K562 (cell line): ENCODE data around the gene MED16. TPM values are rescaled to one million over a fixed set of nuclear protein-coding genes. Genes with fewer than 3 reads are reported as not detected.

Experiments
- ADNP ChIP-seq: fragments of 200-800 bp; sonication (Bioruptor generic); IDR thresholded peaks from 2 replicates; pipeline ENCODE4 v1.6.1; 2016; ENCODE audit warnings: missing genetic modification characterization, missing compliant biosample characterization
- BCOR ChIP-seq: fragments of 450-650 bp; IDR thresholded peaks from 2 replicates; pipeline ENCODE4 v1.6.1; 2016
- CBFA2T3 ChIP-seq: fragments of 450-650 bp; IDR thresholded peaks from 2 replicates; pipeline ENCODE4 v1.6.1; 2017
- DDX20 ChIP-seq: fragments of 450-650 bp; IDR thresholded peaks from 2 replicates; pipeline ENCODE4 v1.6.1; 2016; ENCODE audit warnings: missing genetic modification characterization, low read depth, mild to moderate bottlenecking, missing compliant biosample characterization, moderate library complexity
- DNMT1 ChIP-seq: fragments of 450-650 bp; IDR thresholded peaks from 2 replicates; pipeline ENCODE4 v1.6.1; 2016; ENCODE audit warnings: antibody characterized with exemption, mild to moderate bottlenecking
- EP400 ChIP-seq: fragments of 450-650 bp; IDR thresholded peaks from 2 replicates; pipeline ENCODE4 v1.6.1; 2017; ENCODE audit warnings: antibody characterized with exemption, mild to moderate bottlenecking, moderate library complexity
- ETV6 ChIP-seq, 3 experiments: fragments of 150-350 bp in 1 of 3; sonication (generic) in 1 of 3; formaldehyde crosslinking in 1 of 3; IDR thresholded peaks; 2 replicates each; pipeline versions ENCODE4 v1.6.1 to v1.8.0; 2014 to 2022; ENCODE audit warnings: borderline replicate concordance in 2 of 3, low read depth in 2 of 3, antibody characterized with exemption in 1 of 3, low read length in 1 of 3, mild to moderate bottlenecking in 1 of 3, missing genetic modification reagents in 1 of 3
- GTF2F1 ChIP-seq: IDR thresholded peaks from 2 replicates; pipeline ENCODE4 v1.6.1; 2011; ENCODE audit warnings: low read depth, low read length, improper control_type of control experiment
- NFIC ChIP-seq: fragments of 450-650 bp; IDR thresholded peaks from 2 replicates; pipeline ENCODE4 v1.6.1; 2017; ENCODE audit warnings: mild to moderate bottlenecking, inconsistent platforms
- PML ChIP-seq: IDR thresholded peaks from 2 replicates; pipeline ENCODE4 v1.6.1; 2012; ENCODE audit warnings: low read length, inconsistent platforms
- POLR2G ChIP-seq: fragments of 200-400 bp; formaldehyde crosslinking; IDR thresholded peaks from 2 replicates; pipeline ENCODE4 v1.6.1; 2017; ENCODE audit warnings: low read depth, mild to moderate bottlenecking, antibody characterized with exemption, low read length, moderate library complexity
- PRPF4 ChIP-seq: fragments of 200-400 bp; formaldehyde crosslinking; IDR thresholded peaks from one replicate; pipeline ENCODE4 v1.6.1; 2017; ENCODE audit warnings: low read length, low read depth, mild to moderate bottlenecking; ENCODE audit not compliant: insufficient read depth, poor library complexity, severe bottlenecking
- RBM25 ChIP-seq: fragments of 200-400 bp; formaldehyde crosslinking; IDR thresholded peaks from 2 replicates; pipeline ENCODE4 v1.6.1; 2018; ENCODE audit warnings: low read length, low read depth, moderate library complexity; ENCODE audit not compliant: severe bottlenecking
- SAFB ChIP-seq: fragments of 200-400 bp; formaldehyde crosslinking; IDR thresholded peaks from 2 replicates; pipeline ENCODE4 v1.6.1; 2017; ENCODE audit warnings: low read depth, low read length, borderline replicate concordance
- SMAD3 ChIP-seq: fragments of 450-650 bp; formaldehyde crosslinking; conservative IDR thresholded peaks from 2 replicates; pipeline ENCODE4 v1.4.0; 2020; ENCODE audit warnings: mild to moderate bottlenecking
- SMC3 ChIP-seq: conservative IDR thresholded peaks from 2 replicates; pipeline ENCODE4 v1.6.1; 2011; ENCODE audit warnings: low read depth, low read length, improper control_type of control experiment; ENCODE audit not compliant: insufficient read depth
- VEZF1 ChIP-seq: fragments of 200-800 bp; sonication (Bioruptor generic); IDR thresholded peaks from 2 replicates; pipeline ENCODE4 v1.6.1; 2017; ENCODE audit warnings: missing genetic modification characterization, missing compliant biosample characterization
- ZFP36 ChIP-seq: fragments of 150-350 bp; IDR thresholded peaks from 2 replicates; pipeline ENCODE4 v1.6.1; 2018; ENCODE audit warnings: low read length, low read depth; ENCODE audit not compliant: partially characterized antibody
- ZNF384 ChIP-seq: IDR thresholded peaks from 2 replicates; pipeline ENCODE4 v1.6.1; 2012; ENCODE audit warnings: low read depth, low read length, improper control_type of control experiment
- polyA plus RNA-seq, 8 experiments: library from polyadenylated mRNA; depleted of rRNA in 4 of 8; stranded (reverse) in 5 of 8; unstranded in 3 of 8; fragments of >200 nt; fragmentation: Nextera tagmentation in 2 of 8; fragmentation: Illumina TruSeq in 1 of 8; extraction: Ambion mirVana in 2 of 8; extraction: Trizol in 1 of 8; gene quantifications; 2 replicates each; pipeline versions ENCODE4 v1.2.1 to v1.2.3, GENCODE V29; 2011 to 2014; ENCODE audit warnings: inconsistent platforms in 1 of 8, missing spikeins in 1 of 8
- total RNA-seq, 7 experiments: library from RNA; depleted of rRNA in 6 of 7; stranded (reverse); fragments of >200 nt in 6 of 7; fragmentation: Illumina TruSeq in 2 of 7; extraction: Trizol in 2 of 7; gene quantifications; 2 replicates each; pipeline versions ENCODE4 v1.2.1 to v1.2.3, GENCODE V29; 2011 to 2021; ENCODE audit warnings: low replicate concordance in 1 of 7
- TF ChIP-seq, protein P1 (sequence below): fragments of 450-650 bp; IDR thresholded peaks from 2 replicates; pipeline ENCODE4 v1.6.1; 2017; ENCODE audit warnings: antibody characterized with exemption, mild to moderate bottlenecking

MED16 gene
- total and polyA plus RNA-seq, 9 of the 15 experiments (the other 6 are each of a cell fraction or from before 2014, with no cell fraction given) = 0.89 to 59.9 (median 8.6) TPM

DNA sequence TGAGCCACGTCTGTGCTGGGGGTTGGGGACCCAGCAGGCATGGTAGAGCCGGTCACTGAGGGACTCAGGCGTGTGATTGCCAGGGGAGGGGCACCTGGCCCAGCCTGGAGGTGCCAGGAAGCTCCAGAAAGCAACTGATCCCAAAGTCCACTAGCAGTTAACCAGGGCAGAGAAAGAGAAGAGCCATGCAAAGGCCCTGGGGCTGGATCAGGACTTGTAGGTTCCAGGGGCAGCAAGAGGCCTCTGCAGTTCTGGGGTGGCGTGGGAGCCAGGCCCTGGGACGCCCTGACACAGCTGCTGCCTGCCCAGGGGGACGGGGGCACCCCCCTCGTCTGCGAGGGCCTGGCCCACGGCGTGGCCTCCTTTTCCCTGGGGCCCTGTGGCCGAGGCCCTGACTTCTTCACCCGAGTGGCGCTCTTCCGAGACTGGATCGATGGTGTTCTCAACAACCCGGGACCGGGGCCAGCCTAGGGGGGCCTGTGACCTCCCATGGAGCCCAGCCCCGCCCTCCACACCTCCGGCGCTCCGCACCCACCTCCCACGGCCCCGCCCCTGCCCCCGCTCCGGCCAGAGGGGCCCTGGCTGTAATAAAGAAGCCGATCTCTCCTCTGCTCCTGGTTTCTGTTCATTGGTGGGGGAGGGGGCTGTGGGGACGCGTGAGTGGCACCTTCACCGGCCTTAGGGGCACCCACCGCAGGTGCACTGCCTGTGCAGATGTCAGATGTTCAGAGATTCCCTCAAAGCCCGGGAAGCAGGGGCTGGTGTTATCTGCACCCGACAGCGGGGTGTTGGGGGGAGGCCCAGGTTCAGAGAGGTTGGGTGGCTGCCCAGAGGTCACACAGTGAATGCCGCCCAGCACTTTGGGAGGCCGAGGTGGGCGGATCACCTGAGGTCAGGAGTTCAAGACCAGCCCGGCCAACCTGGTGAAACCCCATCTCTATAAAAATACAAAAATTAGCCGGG, 61.3 kb downstream of the MED16 start (continued):
- TF ChIP-seq VEZF1 (CRISPR knock-in tag) = peak; percentile 39
- TF ChIP-seq CBFA2T3 = peak; percentile 81
- TF ChIP-seq BCOR = peak; percentile 97
- TF ChIP-seq DDX20 (tag) = no peak
- no peak for TF ChIP-seq SMAD3 (CRISPR knock-in tag)
- peak; percentile 89 for TF ChIP-seq ZFP36
- TF ChIP-seq ETV6 (IDR thresholded peaks at IDR 0.05; ENCODE audit: borderline replicate concordance in 1 of 2, low read depth in 2 of 2, low read length in 1 of 2) = no peak
- TF ChIP-seq ETV6 (CRISPR knock-in tag; IDR thresholded peaks at IDR 0.05; ENCODE audit: borderline replicate concordance) = no peak
- peak; percentile 89 for TF ChIP-seq RBM25
- no peak for TF ChIP-seq DNMT1
- TF ChIP-seq EP400 = no peak
- TF ChIP-seq NFIC = peak; percentile 42; the same call in 1 of the 2 replicates
- TF ChIP-seq GTF2F1 = no peak
- no peak for TF ChIP-seq PRPF4
- TF ChIP-seq ZNF384 = no peak
- TF ChIP-seq ADNP (tag) = peak; percentile 59; the same call in 1 of the 2 replicates
- TF ChIP-seq POLR2G = 0 out of 2 replicates have a peak, but pooled peaks have one; percentile 31
- no peak for TF ChIP-seq PML
- TF ChIP-seq SAFB = no peak
- TF ChIP-seq SMC3 = no peak
- TF ChIP-seq, protein P1, sequence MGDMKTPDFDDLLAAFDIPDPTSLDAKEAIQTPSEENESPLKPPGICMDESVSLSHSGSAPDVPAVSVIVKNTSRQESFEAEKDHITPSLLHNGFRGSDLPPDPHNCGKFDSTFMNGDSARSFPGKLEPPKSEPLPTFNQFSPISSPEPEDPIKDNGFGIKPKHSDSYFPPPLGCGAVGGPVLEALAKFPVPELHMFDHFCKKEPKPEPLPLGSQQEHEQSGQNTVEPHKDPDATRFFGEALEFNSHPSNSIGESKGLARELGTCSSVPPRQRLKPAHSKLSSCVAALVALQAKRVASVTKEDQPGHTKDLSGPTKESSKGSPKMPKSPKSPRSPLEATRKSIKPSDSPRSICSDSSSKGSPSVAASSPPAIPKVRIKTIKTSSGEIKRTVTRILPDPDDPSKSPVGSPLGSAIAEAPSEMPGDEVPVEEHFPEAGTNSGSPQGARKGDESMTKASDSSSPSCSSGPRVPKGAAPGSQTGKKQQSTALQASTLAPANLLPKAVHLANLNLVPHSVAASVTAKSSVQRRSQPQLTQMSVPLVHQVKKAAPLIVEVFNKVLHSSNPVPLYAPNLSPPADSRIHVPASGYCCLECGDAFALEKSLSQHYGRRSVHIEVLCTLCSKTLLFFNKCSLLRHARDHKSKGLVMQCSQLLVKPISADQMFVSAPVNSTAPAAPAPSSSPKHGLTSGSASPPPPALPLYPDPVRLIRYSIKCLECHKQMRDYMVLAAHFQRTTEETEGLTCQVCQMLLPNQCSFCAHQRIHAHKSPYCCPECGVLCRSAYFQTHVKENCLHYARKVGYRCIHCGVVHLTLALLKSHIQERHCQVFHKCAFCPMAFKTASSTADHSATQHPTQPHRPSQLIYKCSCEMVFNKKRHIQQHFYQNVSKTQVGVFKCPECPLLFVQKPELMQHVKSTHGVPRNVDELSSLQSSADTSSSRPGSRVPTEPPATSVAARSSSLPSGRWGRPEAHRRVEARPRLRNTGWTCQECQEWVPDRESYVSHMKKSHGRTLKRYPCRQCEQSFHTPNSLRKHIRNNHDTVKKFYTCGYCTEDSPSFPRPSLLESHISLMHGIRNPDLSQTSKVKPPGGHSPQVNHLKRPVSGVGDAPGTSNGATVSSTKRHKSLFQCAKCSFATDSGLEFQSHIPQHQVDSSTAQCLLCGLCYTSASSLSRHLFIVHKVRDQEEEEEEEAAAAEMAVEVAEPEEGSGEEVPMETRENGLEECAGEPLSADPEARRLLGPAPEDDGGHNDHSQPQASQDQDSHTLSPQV = no peak
